Activated CD8-positive, alpha-beta memory T cell treated with anti-CD3 and anti-CD28 coated beads, Interleukin-2, amount 50 U/mL, for 4 hours (primary cell): Measurements from ENCODE around the gene CPT1B.
"Not testable (repeated sequence)": the region's sequence is repeated elsewhere in the genome, so short reads cannot be mapped to it uniquely, and the experiment has no call there.

Experiments
- DNase-seq: peaks from one replicate; pipeline ENCODE4 v3.0.0-alpha.2; 2020

The CPT1B gene

DNA sequence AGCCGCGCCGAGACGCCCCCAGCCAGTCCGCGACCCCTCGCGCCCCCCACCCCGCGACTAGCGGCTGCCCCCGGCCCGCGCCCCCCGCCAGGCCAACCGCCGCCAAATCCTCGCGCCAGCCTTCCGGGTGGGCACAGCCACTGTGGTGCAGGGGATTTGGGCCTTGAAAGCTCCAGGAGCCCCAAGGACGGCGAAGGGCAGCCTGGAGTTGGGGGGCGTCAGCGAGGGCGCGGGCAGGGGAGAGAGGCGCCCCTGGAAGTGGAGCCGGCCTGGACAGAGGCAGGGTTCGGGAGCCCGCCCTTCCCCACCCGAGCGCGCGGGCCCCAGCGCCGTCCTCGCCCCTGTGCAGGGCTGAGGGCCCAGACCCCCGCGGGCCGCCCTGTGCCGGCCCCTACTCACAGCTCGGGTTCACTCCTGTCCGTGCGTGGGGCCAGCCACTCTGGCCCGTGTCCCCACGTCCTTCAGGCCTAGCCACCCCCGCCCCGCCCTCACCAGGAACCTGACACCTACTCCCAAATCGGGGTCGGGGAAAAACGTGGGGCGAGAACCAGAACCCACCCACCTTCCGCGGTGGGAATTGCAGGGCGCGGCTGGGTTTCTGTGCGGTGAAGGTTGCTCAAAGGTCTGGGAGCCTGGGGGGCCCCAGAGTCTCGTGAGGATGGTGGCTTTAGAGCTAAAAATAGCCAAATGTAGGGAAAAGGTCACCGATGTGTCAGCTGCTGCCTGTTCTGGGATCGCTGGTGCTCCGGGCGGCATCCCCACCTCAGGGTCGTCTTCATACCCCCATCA is at the start of gene CPT1B:
Gene CPT1B, minus strand, starts transcription at position 441 of the 789 bp plus-strand sequence. CDS start 512 bp downstream, outside the sequence.
- no peak for DNase-seq

DNA sequence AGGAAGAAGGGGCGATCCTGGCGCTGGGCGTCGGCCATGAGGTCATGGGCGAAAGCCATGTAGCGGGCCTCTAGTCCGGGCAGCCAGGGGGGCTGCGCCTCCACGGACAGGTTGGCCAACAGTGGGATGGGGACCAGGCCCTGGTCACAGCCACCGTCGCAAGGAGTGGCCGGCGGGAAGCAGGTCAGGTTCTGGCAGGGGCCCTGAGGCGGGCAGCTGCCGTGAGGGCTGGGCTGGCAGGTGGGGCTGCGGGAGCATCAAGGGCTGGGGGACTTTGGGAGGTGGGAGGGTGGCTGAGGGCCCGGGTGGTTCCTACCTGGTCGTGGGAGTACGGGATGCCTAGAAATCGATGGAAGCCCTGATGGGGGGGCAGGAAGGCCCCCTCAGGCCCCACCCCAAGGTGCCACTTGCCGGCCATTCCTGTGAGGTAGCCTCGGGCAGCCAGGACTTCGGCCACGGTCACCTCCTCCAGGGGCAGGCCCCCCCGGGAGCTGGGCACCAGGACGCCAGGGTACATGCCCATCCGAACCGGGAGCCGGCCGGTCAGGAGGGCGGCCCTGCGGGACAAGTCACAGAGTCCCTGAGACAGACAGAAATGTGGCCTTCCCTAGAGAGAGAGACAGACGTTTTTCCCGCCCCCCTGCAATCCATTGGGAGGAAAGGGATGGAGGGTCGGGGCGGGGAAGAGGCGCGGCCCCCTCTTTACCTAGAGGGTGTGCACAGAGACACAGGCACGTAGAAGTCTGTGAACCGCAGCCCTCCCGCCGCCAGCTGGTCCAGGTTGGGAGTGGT is 48.8 kb upstream of the CPT1B start:
- DNase-seq, result no peak

DNA sequence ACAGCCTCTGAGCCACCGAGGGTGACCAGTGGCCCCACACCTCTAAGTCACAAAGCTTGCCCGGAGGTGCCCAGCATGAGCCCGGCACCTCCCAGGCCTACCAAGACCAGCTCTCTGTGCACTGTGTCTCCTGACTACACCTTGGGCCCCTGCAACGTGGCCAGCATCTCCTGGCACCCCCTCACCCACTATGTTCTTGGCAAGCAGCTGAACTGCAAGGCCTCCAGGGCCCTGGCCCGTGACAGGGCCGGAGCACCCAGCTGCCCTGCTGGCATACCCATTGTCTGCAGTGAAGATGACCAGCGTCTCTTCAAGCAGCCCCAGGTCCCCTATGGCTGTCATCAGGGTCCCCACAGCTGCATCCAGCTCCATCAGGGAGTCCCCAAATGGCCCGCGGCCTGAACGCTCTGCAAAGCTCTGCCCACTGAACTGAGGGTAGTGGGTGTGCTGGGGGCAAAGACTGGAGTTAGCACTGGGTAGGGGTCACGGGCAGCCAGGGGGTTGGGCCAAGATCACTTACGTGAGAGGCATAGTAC is 48.2 kb upstream of the CPT1B start:
- DNase-seq, result no peak

DNA sequence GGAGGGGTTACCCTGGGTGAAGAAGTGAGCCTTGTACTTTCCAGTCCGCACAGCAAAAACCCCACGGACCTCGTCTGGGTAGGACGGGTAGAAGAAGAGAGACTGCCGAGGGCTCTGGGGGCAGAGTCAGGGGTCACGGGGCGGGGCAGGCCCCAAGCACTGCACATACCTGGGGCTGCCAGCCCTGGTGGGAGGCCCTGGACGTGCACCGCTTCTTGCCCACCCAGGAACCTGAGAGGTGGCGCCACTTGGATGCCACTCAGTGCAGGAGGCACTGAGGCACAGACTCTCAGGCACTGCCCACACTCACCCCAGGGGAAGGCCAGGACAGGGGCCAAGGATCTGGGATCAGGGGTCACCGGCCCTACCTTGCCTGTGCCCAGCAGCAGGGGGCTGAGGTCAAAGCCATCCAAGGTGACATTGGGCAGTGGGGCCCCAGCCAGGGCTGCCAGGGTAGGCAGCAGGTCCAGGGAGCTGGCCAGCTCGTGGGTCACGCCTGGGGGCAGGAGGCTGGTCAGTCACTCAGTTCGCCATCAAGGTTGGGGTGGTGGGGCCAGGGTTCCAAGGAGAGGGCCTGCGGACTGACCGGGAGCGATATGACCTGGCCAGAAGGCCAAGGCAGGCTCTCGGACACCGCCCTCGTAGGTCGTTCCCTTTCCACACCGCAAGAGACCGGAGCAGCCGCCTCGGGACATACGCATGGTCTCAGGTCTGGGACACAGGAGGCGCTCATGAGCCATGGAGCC is 47.5 kb upstream of the CPT1B start:
- no peak for DNase-seq

DNA sequence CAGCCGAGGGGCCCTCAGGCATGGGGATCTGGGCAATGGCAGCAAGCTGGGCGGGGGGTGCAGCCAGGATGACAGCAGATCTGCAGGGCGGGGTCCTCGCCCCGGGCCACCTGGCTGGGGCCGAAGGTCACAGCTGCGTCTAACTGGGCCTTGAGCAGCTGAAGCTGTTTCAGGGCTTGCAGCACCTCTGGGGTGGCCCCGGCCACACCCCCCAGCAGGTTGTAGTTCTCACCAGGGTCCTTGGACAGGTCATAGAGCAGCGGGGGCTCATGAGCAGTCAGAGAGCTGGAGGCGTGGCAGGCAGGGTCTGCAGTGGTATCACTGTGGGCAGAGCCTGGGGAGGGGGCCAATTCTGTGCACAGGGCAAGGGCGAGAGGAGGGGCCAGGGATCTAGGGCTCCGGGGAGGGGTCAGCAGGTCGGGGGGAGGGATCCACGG is 46.9 kb upstream of the CPT1B start:
- no peak for DNase-seq

DNA sequence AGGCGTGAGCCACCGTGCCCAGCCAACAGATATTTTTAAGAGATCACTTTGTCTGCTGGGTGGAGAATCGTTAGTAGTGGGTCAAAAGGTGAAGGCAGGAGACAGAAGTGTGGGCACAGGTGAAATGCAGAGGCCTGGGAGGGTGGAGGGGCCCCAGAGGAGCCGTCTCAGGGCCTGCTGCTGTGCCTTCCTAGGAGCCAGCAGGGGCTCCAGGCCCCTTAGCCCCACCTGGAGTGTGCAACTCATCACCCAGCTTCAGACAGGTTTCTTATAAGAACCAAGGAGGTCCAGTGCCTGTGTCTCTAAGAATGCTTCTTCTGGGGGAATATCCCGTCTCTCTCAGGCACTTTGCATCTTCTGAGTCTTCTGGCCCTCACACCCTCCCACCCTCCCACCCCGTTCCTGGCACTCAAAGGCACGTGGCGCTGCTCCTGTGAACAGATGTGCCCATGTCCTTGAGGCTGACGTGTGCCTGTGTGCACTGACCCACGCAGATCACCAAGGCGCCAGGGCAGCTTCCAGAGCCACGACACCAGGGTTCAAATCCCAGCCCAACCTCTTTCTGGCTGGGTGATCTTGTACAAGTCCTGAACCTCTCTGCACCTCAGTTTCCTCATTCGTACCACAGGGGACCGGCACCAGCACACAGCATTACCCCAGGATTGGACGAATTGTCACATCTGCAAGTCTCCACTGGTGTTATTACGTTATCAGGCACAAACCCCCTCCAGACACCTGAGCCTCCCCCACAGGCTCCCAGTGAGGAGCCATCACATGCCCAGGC is 46.3 kb upstream of the CPT1B start:
- DNase-seq, result no peak

DNA sequence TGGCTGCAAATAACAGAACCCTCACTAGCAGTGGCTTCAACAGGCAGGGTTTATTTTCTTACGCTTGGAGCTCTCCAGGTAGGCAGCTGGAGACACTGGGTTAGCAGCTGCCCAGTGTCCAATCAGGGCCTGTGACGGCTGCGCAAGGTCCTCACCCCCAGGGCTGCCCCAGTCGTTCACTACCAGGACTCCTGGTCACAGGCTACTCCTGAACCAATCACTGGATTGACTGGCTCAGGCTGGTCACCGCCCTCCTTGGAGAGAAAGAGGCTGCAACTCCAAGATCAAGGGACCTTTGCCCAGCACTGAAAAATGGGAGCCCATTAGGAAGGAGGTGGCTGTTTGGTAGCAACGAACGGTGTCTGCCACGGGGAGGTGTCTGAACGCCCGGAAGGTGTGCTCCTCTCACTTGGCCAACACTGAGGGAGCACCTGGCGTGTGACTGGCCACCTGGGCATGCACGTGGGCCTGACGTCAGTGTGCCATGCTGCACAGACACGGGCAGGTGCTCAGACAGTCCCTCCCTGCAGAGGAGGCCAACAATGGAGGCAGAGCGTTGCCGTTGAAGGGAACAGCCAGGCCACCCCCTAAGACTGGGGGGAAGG is 44.6 kb upstream of the CPT1B start:
- no peak for DNase-seq

DNA sequence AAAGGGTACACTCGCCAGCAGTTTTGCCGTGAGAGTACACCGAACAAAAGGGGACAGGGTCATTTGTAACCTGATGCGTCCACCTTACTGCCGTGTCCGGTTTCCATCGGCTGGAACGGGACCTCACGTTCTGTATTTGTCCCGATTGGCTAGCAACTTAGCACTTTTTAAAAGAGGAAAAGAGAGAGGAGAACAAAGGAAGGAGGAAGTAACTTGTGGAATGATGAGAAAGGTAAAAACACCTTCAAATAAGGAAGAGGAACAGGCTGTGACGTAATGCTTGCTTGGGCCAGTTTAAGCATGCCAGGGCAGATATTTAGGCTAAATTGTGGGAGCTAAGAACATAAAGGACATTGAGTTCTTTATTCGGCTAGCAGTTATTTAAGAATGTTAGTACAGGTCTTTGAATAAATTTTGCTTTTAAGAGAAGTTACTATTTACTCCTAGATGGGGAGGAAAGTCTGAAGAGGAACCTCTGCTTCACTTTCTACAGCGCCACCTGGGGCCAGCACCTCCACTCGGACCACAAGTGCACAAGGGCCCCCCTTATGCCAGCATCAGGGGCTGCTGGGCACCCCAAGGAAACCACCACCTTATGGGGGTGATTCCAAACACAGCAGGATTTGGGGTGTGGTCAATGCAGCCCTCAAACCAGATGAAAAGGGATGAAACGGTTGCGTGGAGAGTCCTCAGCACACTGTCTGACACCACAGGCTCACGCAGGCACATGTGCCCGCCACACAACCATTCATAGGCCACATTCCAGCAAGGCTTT is 43.9 kb upstream of the CPT1B start:
- no peak for DNase-seq

DNA sequence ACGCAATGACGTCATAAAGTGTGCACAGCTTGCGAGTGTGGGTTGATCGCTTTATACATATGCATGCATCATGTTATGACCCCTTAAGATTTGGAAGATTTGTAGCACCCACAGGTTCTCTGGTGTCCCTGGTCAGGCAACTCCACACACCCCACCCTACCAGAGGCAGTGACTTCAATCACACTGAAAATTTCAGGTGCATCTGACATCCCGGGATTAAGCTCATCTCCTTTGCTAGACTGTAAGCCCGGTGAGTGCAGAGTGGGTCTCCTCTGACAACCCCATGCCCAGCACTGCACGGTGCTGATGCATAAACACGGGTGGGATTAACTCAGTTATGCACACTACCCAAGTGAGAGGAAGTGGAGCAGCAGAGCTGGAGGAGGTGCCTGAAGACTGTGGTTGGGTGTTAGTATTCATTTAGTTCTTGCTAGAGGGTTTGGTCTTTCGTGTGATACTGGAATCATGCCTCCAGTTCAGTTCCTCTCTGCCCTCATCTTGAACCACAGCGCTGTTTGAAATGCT is 43.2 kb upstream of the CPT1B start:
- no peak for DNase-seq

DNA sequence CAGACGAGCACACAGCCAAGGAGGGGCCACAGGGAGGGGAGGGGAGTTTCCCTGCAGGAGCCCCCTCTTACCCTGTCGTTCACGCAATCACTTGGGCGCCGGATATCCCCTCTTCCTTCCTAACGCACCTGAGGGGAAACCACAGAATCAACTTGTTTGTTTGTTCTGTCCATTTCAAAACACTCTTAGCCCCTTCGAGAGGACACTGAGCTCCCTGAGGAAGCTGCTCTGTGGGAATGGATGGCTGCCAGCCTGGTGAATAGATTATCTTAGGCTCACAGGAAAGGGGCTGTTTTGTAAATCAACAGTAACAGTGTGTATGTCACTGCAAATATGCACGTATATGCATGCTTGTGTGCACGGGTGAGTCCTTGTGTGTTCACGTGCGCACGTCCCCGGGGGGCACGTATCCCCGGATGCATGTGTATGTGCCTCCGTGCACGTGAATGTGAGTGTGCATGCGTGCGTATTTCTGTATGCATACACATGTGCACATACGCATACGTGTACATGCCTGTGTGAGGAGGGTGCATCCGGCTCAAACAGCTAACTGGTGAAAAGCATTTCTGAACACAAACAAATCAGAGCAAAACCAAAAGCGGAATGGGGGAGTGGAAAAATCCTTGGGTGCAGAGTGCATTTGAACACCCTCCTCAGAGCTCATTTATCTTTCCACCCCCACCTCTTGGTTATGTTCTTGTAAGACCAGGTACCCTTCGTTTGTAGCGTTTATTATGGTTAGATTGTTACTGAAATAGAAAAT is 42.5 kb upstream of the CPT1B start:
- DNase-seq, result peak; percentile 86

DNA sequence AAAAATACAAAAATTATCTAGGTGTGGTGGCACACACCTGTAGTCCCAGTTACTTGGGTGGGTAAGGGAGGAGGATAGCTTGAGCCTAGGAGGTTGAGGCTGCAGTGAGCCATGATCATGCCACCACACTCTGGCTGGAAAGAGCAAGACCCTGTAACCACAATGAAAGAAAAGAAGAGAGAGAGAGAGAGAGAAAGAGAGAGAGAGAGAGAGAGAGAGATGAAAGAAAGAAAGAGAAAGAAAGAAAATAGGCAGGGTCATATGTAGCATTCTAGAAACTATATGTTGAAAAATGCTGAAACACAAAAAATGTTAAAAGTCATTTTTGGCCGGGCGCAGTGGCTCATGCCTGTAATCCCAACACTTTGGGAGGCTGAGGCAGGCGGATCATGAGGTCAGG is 36.1 kb upstream of the CPT1B start:
- DNase-seq, result not testable (repeated sequence)

DNA sequence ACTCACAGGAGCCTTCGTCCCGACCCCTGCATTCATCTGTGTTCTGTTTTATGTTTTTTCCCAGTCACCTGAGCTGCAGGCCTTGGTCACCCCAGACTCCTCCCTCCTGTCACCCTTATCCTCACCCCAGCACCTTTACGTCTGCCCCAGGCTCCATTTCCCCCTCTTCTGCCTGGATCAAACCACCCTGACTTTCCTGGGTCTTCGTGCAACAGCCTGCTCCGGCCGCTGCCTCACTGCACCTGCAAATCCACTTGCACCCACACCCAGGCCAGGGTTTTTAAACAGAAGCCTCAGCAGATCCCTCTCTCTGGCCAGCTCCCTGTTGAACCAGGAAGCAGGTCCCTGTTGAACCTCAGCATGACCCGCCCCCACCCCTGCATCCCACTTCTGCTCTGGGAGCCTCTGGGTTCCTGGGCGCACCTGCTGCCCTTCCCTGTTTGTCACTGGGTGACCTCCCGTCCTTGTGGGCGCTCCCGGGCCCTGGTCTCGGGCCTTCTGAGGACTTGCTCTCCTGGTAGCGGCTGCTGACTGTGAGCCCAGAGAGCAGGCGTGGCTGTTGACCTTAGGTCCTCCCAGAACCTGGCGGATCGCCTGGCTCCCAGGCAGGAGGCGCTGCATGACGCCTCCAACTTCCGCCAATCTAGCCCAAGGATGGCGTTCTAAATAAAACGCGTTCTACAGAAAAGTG is 35.2 kb upstream of the CPT1B start:
- no peak for DNase-seq

DNA sequence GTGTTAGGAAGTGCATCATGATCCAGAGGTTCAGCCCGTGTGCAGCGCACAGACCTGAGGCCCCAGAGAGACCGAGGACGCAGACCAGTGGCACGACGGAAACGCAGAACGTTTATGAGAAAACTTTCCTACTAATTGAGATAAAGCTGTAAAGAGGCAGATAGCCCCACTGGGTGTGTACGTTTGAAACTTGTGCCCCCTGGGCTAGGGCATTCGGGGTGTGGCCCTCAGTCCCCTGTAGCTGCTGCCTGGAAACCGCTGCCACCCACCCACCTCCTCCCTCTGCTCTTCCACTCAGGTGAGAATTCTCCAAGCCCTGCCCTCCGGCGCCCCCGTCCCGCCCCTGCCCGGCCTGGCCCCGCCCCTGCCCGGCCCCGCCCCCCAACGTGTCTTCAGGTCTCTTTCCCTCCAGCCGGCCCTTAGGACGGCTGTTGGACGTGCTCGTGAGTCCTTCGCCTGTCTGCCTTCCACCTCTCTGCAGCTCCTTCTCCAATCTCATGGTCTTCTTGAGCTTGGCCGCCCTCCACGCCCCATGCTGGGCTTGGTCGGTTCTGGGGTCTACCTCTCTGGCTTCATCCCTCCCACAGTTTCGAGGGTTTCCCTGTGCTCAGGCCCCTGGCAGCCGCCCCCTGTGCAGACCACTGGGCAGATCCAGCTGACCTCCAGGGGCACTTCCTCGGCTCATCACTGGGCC is 34.4 kb upstream of the CPT1B start:
- no peak for DNase-seq

DNA sequence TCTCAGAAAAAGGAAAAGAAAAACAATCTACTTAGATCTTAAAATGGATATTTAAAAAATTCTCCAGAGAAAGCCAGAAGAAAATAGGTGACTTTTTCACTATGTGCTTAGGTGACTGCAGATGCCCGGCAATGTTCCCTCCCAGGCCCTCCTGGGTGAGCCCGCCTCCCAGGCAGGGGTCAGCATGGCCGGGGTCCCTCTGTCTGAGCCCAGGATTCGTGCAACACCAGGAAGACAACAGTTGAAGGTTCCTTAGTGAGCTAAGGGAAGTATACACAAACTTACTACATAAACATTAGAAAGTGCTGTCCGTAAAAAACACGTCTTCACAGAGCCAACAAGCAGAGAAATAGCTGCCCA is 33.9 kb upstream of the CPT1B start:
- DNase-seq, result no peak

DNA sequence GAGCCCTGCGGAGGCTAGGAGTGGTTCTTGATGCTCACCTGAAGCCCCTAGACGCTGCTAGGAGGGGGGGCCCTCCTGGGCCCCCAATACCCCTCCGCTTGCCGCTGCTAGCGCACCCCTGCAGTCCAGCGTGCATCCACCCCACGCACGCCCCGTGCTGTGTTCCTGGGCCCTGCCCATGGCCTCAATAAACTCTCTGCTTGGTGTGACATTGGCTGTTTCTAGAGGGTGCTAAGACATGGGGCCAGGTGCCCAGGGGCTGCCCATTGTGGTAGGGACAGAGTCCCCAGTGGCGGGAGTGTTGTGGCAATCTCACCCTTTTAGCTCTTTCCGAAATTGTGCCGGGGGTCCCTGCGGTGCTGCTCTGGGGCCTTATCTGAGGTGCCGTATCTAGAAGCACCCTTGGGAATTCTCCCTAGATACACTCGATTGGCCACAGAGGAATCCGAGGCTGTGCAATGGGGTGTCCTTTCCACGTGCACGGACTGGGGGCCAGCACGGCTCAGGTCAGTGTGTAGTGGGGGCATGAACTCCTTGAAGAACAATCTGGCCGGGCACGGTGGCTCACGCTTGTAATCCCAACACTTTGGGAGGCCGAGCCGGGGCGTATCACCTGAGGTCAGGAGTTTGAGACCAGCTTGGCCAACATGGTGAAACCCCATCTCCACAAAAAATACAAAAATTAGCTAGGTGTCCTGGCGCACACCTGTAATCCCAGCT is 33.3 kb upstream of the CPT1B start:
- no peak for DNase-seq

DNA sequence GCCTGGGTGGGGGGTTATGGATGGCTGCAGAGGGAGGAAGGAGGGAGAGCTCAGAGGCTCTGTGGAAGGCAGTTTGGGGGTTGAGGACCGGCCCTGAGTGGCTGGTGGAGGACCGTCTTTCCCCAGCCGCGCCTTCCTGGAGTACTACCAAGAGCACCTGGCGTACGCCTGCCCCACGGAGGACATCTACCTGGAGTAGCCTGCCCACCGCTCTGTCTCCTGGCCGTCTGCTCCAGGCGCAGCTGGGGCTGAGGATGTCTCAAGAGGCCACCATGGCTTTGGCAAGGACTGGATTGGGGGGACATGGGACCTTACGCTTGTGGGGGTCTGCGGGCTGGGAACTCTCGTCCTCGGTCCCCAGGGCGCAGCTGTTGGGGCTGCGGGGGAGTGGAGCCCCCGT is 32.4 kb upstream of the CPT1B start:
- no peak for DNase-seq

DNA sequence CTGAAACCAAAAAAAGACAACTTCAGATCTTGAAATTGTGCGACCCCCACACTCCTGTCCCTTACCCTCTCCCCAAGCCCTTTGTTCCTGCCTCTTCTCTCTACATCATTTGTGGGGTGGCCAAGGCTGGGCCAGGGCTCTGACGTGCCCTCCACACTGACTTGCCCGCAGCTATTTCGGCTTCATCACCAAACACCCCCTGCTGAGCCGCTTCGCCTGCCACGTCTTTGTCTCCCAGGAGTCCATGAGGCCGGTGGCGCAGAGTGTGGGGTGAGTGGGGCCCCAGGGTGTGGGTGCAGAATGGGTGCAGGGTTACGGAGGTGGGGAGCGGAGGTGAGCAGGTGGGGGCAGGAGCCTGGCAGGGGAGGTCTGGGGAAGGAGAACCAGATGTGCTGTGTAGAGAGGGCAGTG is 31.8 kb upstream of the CPT1B start:
- no peak for DNase-seq

DNA sequence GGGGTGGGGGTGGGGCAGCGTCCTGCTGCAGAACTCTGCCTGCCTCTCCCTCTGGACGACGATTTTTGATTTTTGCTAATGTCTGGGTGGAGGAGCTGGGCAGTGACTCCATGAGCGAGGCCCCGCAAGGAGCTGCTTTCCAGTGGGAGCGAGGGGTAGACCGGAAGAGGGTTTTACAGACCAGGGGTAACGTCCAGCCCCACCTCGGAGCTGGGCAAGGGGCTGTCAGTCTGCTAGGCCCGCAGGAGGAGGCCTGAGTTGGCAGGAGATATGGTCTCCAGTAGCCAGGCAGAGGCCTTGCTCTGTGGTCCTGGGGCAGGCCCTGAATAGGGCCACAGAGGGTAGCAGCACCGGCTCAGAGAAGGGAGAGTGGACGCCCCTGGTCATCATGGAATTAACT is 31.4 kb upstream of the CPT1B start:
- DNase-seq, result no peak
